ENCODE data around the gene SATB1. TPM values are rescaled to one million over a fixed set of nuclear protein-coding genes. Genes with fewer than 3 reads are reported as not detected.

Gene SATB1
- polyA plus RNA-seq, 1 experiment, result 10.8 TPM

- H3K36me3 ChIP-seq (ENCODE audit: control insufficient read depth, insufficient read depth, low read length), result peaks cover 1% of the 10 kb centered on the region; the same call in 1 of the 2 replicates
- TF ChIP-seq CTCF (IDR thresholded peaks at IDR 0.05; ENCODE audit: insufficient read depth, low read depth, low read length), result no peak
- DNase-seq (ENCODE audit: low read depth), result no peak
- no peaks in the 10 kb centered on the region for H3K27me3 ChIP-seq (ENCODE audit: control insufficient read depth, insufficient read depth, low read length)
- POLR2A ChIA-PET, result no interaction called here
- CTCF ChIA-PET, result interaction anchor here (0.6 kb wide), 1 partner anchor 28 kb away, joined by 3 read pairs; no protein-coding TSS in a partner anchor
- H3K4me3 ChIP-seq (ENCODE audit: low read depth, low read length), result no peak overlapping the region
These were observed 7.1 kb downstream of the SATB1 start for GRCh38 chr3:18417904-18418572.

- ChIA-PET POLR2A (interaction anchor here (0.6 kb wide), 1 partner anchor 15 kb away, joined by 4 read pairs; no protein-coding TSS in a partner anchor), CTCF (no interaction called here)
- no peak for TF ChIP-seq CTCF (IDR thresholded peaks at IDR 0.05; ENCODE audit: insufficient read depth, low read depth, low read length)
- Histone ChIP-seq H3K27me3 (ENCODE audit: control insufficient read depth, insufficient read depth, low read length) (no peaks in the 10 kb centered on the region), H3K4me3 (ENCODE audit: low read depth, low read length) (no peak overlapping the region), H3K36me3 (ENCODE audit: control insufficient read depth, insufficient read depth, low read length) (peaks cover 1% of the 10 kb centered on the region; the same call in 1 of the 2 replicates)
- DNase-seq (ENCODE audit: low read depth), result no peak
These were observed 8.8 kb downstream of the SATB1 start for GRCh38 chr3:18416332-18416731.

- no peak overlapping the region for H3K4me3 ChIP-seq (ENCODE audit: low read depth, low read length)
- peaks cover 1% of the 10 kb centered on the region; the same call in 1 of the 2 replicates for H3K36me3 ChIP-seq (ENCODE audit: control insufficient read depth, insufficient read depth, low read length)
- no peak for DNase-seq (ENCODE audit: low read depth)
- ChIA-PET CTCF (no interaction called here), POLR2A (interaction anchor here (0.6 kb wide), 1 partner anchor 15 kb away, joined by 4 read pairs; no protein-coding TSS in a partner anchor)
- TF ChIP-seq CTCF (IDR thresholded peaks at IDR 0.05; ENCODE audit: insufficient read depth, low read depth, low read length), result no peak
- H3K27me3 ChIP-seq (ENCODE audit: control insufficient read depth, insufficient read depth, low read length), result no peaks in the 10 kb centered on the region
These were observed 9.3 kb downstream of the SATB1 start for GRCh38 chr3:18415839-18416238.

- no peak for TF ChIP-seq CTCF (IDR thresholded peaks at IDR 0.05; ENCODE audit: insufficient read depth, low read depth, low read length)
- Histone ChIP-seq H3K4me3 (ENCODE audit: low read depth, low read length) (no peak overlapping the region), H3K36me3 (ENCODE audit: control insufficient read depth, insufficient read depth, low read length) (peaks cover 1% of the 10 kb centered on the region; the same call in 1 of the 2 replicates), H3K27me3 (ENCODE audit: control insufficient read depth, insufficient read depth, low read length) (no peaks in the 10 kb centered on the region)
- CTCF ChIA-PET, result interaction anchor here (1.3 kb wide), 1 partner anchor 16 kb away, joined by 3 read pairs; no protein-coding TSS in a partner anchor
- POLR2A ChIA-PET, result no interaction called here
- no peak for DNase-seq (ENCODE audit: low read depth)
These were observed 10.0 kb downstream of the SATB1 start for GRCh38 chr3:18415167-18415566.

GRCh38 chr3:18412684-18413083, 12.5 kb downstream of the SATB1 start:
- H3K4me3 ChIP-seq (ENCODE audit: low read depth, low read length), result no peak overlapping the region
- CTCF ChIA-PET, result no interaction called here
- DNase-seq (ENCODE audit: low read depth), result no peak
- H3K27me3 ChIP-seq (ENCODE audit: control insufficient read depth, insufficient read depth, low read length), result no peaks in the 10 kb centered on the region
- no peaks in the 10 kb centered on the region for H3K36me3 ChIP-seq (ENCODE audit: control insufficient read depth, insufficient read depth, low read length)
- no peak for TF ChIP-seq CTCF (IDR thresholded peaks at IDR 0.05; ENCODE audit: insufficient read depth, low read depth, low read length)
- POLR2A ChIA-PET, result no interaction called here
